Measurements from ENCODE around the gene CUL9. TPM values are rescaled to one million over a fixed set of nuclear protein-coding genes. Genes with fewer than 3 reads are reported as not detected.
"Not testable (repeated sequence)": the region's sequence is repeated elsewhere in the genome, so short reads cannot be mapped to it uniquely, and the experiment has no call there.

CUL9 gene
- total RNA-seq: 29.0 and 36.4 TPM in 2 replicates

GRCh38 chr6:43181942-43182860 is at the start of gene CUL9:
Gene CUL9 (plus strand): TSS chr6:43182196. CDS start chr6:43184311, 2,115 bp downstream.
- FAIRE-seq (no peak), DNase-seq (ENCODE audit: low read depth) (peak; percentile 33)
- TF ChIP-seq CTCF (IDR thresholded peaks at IDR 0.05; ENCODE audit: insufficient read depth, low read length, severe bottlenecking): no peak
- no peaks in the 10 kb centered on the region for H3K27me3 ChIP-seq (ENCODE audit: control insufficient read depth, insufficient read depth, low read length)
- H3K36me3 ChIP-seq (ENCODE audit: control insufficient read depth, insufficient read depth, low read length): peaks cover 16% of the 10 kb centered on the region
- H3K4me3 ChIP-seq (ENCODE audit: low read depth, low read length): peak within 1 kb of the TSS; percentile 77

- H3K27me3 ChIP-seq (ENCODE audit: control insufficient read depth, insufficient read depth, low read length): no peaks in the 10 kb centered on the region
- H3K36me3 ChIP-seq (ENCODE audit: control insufficient read depth, insufficient read depth, low read length): peaks cover 10% of the 10 kb centered on the region
- TF ChIP-seq CTCF (IDR thresholded peaks at IDR 0.05; ENCODE audit: insufficient read depth, low read length, severe bottlenecking): no peak
- DNase-seq (ENCODE audit: low read depth) (no peak), FAIRE-seq (no peak)
- no peak overlapping the region for H3K4me3 ChIP-seq (ENCODE audit: low read depth, low read length)
These were observed 43.7 kb upstream of the CUL9 start for GRCh38 chr6:43138267-43138666.

DNA sequence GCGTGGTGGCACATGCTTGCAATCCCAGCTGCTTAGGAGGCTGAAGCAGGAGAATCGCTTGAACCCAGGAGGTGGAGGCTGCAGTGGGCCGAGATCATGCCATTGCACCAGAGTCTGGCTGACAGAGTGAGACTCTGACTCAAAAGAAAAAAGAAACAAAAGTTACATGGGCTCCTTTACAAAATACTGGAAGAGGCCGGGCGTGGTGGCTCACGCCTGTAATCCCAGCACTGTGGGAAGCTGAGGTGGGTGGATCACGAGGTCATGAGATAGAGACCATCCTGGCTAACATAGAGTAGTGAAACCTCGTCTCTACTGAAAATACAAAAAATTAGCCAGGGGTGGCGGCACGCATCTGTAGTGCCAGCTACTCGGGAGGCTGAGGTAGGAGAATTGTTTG is 42.0 kb upstream of the CUL9 start:
- not testable (repeated sequence) for DNase-seq (ENCODE audit: low read depth); H3K4me3 ChIP-seq (ENCODE audit: low read depth, low read length); FAIRE-seq; H3K27me3 ChIP-seq (ENCODE audit: control insufficient read depth, insufficient read depth, low read length)
- H3K36me3 ChIP-seq (ENCODE audit: control insufficient read depth, insufficient read depth, low read length): peaks cover 15% of the 10 kb centered on the region

DNA sequence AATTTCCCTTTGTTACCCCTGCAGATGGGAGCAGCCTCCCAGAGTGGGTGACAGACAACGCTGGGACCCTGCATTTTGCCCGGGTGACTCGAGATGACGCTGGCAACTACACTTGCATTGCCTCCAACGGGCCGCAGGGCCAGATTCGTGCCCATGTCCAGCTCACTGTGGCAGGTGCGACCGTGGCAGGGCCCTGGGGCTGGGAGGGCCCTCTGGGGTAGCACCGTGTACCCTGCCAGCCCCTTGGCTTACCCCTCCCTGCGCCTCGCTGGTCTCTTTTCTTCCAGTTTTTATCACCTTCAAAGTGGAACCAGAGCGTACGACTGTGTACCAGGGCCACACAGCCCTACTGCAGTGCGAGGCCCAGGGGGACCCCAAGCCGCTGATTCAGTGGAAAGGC is 40.4 kb upstream of the CUL9 start:
- Histone ChIP-seq H3K27me3 (ENCODE audit: control insufficient read depth, insufficient read depth, low read length) (no peaks in the 10 kb centered on the region), H3K4me3 (ENCODE audit: low read depth, low read length) (no peak overlapping the region), H3K36me3 (ENCODE audit: control insufficient read depth, insufficient read depth, low read length) (peaks cover 22% of the 10 kb centered on the region)
- DNase-seq (ENCODE audit: low read depth) (no peak), FAIRE-seq (no peak)
- no peak for TF ChIP-seq CTCF (IDR thresholded peaks at IDR 0.05; ENCODE audit: insufficient read depth, low read length, severe bottlenecking)

DNA sequence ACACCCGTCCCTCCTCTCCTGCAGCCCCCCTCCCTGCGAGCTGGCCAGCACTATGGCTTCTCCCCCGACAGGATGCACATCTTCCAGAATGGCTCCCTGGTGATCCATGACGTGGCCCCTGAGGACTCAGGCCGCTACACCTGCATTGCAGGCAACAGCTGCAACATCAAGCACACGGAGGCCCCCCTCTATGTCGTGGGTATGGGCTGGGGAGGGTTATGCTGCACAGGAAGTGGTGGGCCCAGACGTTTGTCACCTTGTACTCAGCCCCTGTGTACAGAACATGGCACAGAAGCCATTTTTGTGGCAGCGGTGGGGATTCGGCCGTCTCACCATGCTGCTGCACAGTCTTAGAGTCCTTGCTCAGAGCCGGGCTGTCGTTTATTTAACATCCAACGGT is 39.9 kb upstream of the CUL9 start:
- TF ChIP-seq CTCF (IDR thresholded peaks at IDR 0.05; ENCODE audit: insufficient read depth, low read length, severe bottlenecking): no peak
- Histone ChIP-seq H3K36me3 (ENCODE audit: control insufficient read depth, insufficient read depth, low read length) (peaks cover 26% of the 10 kb centered on the region), H3K27me3 (ENCODE audit: control insufficient read depth, insufficient read depth, low read length) (no peaks in the 10 kb centered on the region), H3K4me3 (ENCODE audit: low read depth, low read length) (no peak overlapping the region)
- no peak for DNase-seq (ENCODE audit: low read depth)
- FAIRE-seq: no peak

DNA sequence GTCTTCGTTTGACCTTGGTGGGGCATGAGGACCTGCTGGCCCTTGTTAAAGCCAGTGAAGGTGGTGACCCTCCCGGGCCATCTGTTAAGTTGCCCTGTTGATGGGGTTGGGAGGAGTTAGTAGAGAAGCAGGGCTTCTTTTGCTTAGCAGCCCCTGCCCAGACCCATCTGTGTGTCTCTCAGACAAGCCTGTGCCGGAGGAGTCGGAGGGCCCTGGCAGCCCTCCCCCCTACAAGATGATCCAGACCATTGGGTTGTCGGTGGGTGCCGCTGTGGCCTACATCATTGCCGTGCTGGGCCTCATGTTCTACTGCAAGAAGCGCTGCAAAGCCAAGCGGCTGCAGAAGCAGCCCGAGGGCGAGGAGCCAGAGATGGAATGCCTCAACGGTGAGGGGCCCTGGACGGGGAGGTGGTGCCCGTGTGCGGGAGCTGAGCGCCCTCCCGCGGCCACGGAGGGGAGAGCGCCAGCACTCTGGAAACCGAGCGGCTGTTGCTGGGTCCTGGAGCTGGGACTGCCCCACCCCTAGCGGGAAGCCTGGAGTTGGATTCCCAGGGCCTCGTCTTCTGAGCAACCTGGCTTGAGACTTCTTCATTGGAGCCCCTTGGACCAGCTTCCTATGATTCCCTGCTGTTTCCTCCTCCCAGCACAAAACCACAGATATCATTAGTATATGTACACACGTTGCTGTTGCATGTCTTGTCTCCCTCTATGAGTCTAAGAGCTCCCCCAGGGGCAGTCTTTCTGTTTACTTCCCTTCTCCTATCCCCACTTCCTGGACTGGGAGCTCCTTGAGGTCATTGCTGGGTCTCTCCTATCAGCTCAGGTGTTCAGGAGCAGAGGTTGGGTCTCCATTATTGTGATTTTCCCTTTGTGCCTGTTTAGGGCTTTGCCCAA is 38.5 kb upstream of the CUL9 start:
- H3K4me3 ChIP-seq (ENCODE audit: low read depth, low read length): no peak overlapping the region
- peak; percentile 70 for DNase-seq (ENCODE audit: low read depth)
- peak; percentile 100 for TF ChIP-seq CTCF (IDR thresholded peaks at IDR 0.05; ENCODE audit: insufficient read depth, low read length, severe bottlenecking)
- FAIRE-seq: no peak
- H3K27me3 ChIP-seq (ENCODE audit: control insufficient read depth, insufficient read depth, low read length): no peaks in the 10 kb centered on the region
- peaks cover 31% of the 10 kb centered on the region for H3K36me3 ChIP-seq (ENCODE audit: control insufficient read depth, insufficient read depth, low read length)
